ENCODE measurements around the gene IQSEC1.

Gene IQSEC1

GRCh38 chr3:12934431-12934830, 138.8 kb downstream of the IQSEC1 start:
- TF ChIP-seq TAF1 (IDR thresholded peaks at IDR 0.05; ENCODE audit: borderline replicate concordance, insufficient read depth, low read length), result no peak
- TF ChIP-seq POLR2AphosphoS5 (IDR thresholded peaks at IDR 0.05; ENCODE audit: low read depth, low read length), result no peak
- no peak for TF ChIP-seq REST (IDR thresholded peaks at IDR 0.05; ENCODE audit: insufficient read depth in 1 of 2, low read depth in 2 of 2, low read length in 2 of 2)

GRCh38 chr3:12933901-12934300, 139.3 kb downstream of the IQSEC1 start:
- no peak for TF ChIP-seq TAF1 (IDR thresholded peaks at IDR 0.05; ENCODE audit: borderline replicate concordance, insufficient read depth, low read length)
- TF ChIP-seq REST (IDR thresholded peaks at IDR 0.05; ENCODE audit: insufficient read depth in 1 of 2, low read depth in 2 of 2, low read length in 2 of 2), result no peak
- no peak for TF ChIP-seq SIN3A (IDR thresholded peaks at IDR 0.05; ENCODE audit: borderline replicate concordance, insufficient read depth, low read length)
- no peak for TF ChIP-seq FOXP2 (optimal IDR thresholded peaks at IDR 0.05; ENCODE audit: borderline replicate concordance, extremely low read depth, extremely low read length, insufficient read depth)
- no peak for TF ChIP-seq POLR2AphosphoS5 (IDR thresholded peaks at IDR 0.05; ENCODE audit: low read depth, low read length)

GRCh38 chr3:12932754-12933153, 140.5 kb downstream of the IQSEC1 start:
- no peak for TF ChIP-seq POLR2AphosphoS5 (IDR thresholded peaks at IDR 0.05; ENCODE audit: low read depth, low read length)
- TF ChIP-seq TAF1 (IDR thresholded peaks at IDR 0.05; ENCODE audit: borderline replicate concordance, insufficient read depth, low read length), result no peak
- no peak for TF ChIP-seq FOXP2 (optimal IDR thresholded peaks at IDR 0.05; ENCODE audit: borderline replicate concordance, extremely low read depth, extremely low read length, insufficient read depth)
- no peak for TF ChIP-seq REST (IDR thresholded peaks at IDR 0.05; ENCODE audit: insufficient read depth in 1 of 2, low read depth in 2 of 2, low read length in 2 of 2)
- no peak for TF ChIP-seq SIN3A (IDR thresholded peaks at IDR 0.05; ENCODE audit: borderline replicate concordance, insufficient read depth, low read length)

GRCh38 chr3:12932347-12932746, 140.9 kb downstream of the IQSEC1 start:
- no peak for TF ChIP-seq SIN3A (IDR thresholded peaks at IDR 0.05; ENCODE audit: borderline replicate concordance, insufficient read depth, low read length)
- TF ChIP-seq FOXP2 (optimal IDR thresholded peaks at IDR 0.05; ENCODE audit: borderline replicate concordance, extremely low read depth, extremely low read length, insufficient read depth), result no peak
- no peak for TF ChIP-seq POLR2AphosphoS5 (IDR thresholded peaks at IDR 0.05; ENCODE audit: low read depth, low read length)

- TF ChIP-seq TAF1 (IDR thresholded peaks at IDR 0.05; ENCODE audit: borderline replicate concordance, insufficient read depth, low read length) (no peak), FOXP2 (optimal IDR thresholded peaks at IDR 0.05; ENCODE audit: borderline replicate concordance, extremely low read depth, extremely low read length, insufficient read depth) (no peak), SIN3A (IDR thresholded peaks at IDR 0.05; ENCODE audit: borderline replicate concordance, insufficient read depth, low read length) (no peak), POLR2AphosphoS5 (IDR thresholded peaks at IDR 0.05; ENCODE audit: low read depth, low read length) (no peak), REST (IDR thresholded peaks at IDR 0.05; ENCODE audit: insufficient read depth in 1 of 2, low read depth in 2 of 2, low read length in 2 of 2) (no peak)
Observed at GRCh38 chr3:12931273-12931905, 141.8 kb downstream of the IQSEC1 start.
